Activated CD4-positive, CD25-positive, alpha-beta regulatory T cell treated with anti-CD3 and anti-CD28 coated beads, Interleukin-2, amount 50 U/mL, for 24 hours (primary cell): ENCODE data around the gene KASH5.

Source experiments
- ATAC-seq, 2 donors: fragments of 150-1000 bp; cut with Tn5 transposase; one replicate each; pipeline ENCODE4 v1.10.0; 2021; ENCODE audit warnings: mild to moderate bottlenecking in 1 of 2, moderate library complexity in 1 of 2

Gene KASH5

DNA sequence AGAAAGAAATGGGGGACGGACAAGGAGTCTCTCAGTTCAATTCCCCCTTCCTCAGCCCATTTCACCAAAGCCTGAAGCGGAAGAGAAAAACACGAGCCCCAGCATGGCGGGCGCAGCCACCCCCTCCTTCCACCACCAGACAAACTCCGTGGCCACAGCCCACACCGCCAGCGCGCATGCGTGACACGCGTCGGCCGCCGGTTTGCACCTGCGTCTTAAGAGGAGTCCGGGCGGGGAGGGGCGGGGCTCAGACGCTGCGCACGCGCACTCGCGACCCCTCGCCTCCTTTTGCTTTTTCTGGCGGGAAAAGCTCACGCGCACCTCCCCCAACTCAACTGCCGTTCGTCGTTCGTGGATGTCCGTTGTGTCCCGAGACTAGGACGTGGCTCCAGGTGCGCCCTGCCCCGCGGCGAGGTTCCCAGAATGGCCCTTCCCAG, at the start of gene KASH5:
TSS of gene KASH5 (plus strand) at position 314 of the 437 bp plus-strand sequence. CDS start 2,635 bp downstream, outside the sequence.
- peak; percentile 54 to 55 for ATAC-seq

GRCh38 chr19:49338691-49339300, 49.3 kb upstream of the KASH5 start:
- no peak for ATAC-seq

- no peak for ATAC-seq
Measured at GRCh38 chr19:49339301-49340068, 48.6 kb upstream of the KASH5 start.

DNA sequence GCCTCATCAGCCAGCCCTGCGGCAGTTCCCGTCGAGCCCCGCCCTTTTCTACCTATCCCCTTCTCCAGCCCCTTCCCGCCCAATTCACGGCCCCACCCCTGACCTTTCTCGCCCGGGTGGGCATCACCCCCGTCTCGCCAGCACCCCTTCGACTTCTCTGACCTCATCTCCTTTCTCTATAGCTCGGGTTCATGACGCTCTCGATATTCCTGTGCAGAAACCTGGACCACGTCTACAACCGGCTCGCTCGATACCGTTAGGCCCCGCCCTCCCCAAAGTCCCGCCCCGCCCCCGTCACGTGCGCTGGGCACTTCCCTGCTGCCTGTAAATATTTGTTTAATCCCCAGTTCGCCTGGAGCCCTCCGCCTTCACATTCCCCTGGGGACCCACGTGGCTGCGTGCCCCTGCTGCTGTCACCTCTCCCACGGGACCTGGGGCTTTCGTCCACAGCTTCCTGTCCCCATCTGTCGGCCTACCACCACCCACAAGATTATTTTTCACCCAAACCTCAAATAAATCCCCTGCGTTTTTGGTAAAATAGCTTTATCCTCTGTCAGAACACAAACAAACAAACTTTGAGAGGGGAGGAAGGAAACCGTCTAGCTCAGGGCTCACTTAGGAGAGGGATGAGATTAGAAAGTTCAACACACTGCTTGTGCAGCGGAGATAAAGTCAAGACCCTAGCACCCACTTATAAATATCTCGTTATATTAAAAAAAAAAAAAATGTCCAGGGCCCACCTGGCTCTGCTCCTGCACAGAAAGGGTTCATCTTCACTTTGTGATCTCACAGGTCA, 47.8 kb upstream of the KASH5 start:
- ATAC-seq: no peak

- ATAC-seq: no peak
Measured at GRCh38 chr19:49340865-49341718, 47.0 kb upstream of the KASH5 start.

GRCh38 chr19:49342291-49342721, 45.7 kb upstream of the KASH5 start:
- ATAC-seq: no peak

DNA sequence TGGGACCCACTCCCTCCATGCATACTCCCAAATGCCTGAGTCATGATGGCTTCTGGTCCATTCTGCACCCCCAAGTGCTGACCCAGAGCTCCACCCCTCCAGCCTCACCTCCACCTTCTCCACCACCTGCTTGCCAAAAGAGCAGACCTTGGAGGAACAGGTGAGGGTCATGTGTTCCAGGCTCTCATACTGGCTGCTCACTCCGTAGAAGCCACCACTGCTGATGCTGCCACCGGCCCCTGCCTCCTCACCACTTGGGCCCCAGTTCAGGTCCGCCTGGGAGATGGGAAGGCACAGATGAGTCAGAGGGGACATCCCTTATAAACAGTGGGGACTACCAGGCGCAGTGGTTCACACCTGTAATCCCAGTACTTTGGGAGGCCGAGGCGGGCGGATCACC, 44.9 kb upstream of the KASH5 start:
- no peak for ATAC-seq

DNA sequence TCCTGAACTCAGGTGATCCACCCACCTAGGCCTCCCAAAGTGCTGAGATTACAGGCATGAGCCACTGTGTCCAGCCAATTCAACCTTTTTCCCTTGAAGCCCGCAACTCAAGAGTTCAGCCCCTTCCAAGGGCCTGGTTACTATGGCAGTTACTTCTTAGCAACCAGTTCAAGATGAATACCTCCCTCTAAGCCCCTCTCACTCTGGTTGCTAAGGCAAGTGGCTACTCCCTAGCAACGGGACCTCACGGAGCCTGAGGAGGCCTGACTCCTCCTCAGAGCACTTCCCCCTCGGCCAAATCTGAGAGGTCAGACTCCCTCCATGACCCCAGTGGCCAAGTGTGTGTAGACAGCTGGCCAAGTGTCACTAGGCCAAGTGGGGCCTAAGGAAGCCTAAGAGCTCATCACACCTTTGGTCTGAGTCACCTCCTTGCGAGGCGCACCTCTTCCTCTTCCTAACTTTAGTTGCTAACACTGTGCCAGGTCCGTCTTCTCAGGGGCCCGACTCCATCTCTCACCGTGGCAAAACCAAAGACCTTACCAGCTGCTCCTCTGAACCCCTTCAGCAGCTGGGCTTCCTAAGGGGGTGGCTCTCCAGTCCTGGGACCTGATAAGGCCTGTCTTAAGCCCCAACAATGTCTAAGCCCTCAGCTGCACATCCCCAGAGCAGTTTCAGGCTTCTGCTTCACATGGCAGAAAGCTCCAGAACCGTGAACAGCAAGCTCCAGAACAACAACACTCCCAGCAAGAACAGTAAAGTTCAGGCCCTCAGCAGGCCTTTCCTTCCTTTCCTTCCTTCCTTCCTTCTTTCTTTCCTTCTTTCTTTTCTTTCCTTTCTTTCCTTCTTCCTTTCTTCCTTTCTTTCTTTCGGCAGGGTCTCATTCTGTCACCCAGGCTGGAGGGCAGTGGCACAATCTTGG, 43.3 kb upstream of the KASH5 start:
- ATAC-seq: no peak

DNA sequence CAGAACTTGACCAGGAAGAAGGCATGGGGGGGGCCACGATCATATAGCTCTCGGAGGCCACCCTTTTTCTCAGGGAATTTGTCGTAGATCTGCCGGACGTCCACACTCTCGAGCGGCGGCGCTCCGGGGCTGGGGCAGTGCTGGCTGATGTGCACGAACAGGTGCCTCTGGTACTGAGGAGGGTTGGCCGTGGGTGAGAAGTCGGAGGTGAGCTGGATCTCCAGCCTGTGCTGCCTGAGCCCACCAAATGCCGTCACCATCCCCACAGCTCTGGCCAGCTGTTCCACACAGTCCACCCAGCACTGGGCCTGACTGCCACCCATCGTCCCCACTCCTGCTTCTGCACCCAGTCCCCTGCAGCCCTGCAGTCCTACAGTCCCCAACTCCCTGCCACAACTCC, 40.9 kb upstream of the KASH5 start:
- ATAC-seq: no peak

DNA sequence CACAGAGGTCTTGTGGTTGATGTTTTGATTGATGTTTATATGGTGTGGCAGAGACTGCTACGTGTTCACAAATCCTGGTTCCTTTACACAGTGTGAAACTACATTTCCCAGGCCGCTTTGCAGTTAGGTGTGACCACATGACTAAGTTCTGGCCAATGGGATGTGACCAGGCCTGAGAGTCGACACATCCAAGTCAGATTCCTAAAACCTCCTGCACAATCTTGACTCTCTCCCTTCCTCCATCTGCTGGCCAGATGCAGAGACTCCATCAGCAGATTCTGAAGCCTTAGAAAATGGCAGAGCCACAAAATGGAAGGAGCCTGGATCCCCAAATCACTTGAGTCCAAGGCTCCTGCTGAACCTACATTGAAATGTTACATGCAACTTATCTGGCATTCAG, 40.2 kb upstream of the KASH5 start:
- peak in 1 of 2 donors; percentile 49 for ATAC-seq

DNA sequence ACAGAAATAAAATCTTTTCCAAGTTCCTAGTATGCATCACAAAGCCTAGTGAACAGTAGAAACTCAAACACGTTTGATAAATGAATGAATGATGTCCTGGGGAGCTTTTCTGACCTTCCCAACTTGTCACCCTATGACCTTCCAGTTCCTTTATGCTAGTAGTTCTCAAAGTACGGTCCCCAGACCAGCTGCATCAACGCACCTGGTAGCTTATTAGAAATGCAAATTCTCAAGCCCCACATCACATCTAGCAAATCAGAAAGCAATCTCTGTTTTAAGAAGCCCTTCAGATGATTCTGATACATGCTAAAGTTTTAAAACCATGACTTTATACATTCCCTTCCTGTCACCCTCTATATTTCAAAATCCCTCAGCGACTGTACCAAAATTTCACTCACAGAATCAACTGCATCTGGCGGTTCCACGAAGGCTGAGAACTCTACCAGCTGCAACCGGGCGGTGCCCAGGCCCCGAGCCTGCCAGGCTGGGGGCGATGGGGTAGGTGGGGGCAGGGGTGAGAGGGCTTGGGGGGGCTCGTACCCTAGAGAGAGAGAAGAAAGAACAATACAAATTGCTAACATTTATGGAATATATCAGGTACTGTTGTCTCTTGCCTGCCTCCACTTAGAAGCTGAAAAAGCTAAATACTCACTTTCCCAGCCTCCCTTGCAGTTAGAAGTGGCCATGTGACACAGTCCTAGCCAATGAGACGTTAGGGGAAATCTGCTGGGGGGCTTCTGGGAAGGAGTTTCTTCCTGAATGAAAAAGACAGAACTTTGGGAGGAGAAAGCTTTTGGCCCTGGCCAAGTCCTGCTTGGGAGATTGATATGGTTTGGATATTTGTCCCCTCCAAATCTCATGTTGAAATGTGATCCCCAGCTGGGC, 39.5 kb upstream of the KASH5 start:
- ATAC-seq: no peak

DNA sequence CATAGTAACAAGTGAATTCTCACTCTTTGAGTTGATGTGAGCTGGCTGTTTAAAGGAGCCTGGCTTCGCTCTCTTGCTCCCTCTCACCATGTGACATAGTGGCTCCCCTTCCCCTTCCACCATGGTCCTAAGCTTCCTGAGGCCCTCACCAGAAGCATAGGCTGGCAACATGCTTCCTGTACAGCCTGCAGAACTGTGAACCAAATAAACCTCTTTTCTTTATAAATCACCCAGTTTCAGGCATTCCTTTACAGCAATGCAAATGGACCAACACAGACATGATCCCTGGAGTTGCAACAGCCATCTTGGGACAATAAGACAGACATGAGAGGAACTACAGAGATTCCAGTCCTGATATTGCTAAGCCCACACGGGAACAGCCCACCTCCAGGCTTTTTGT, 38.5 kb upstream of the KASH5 start:
- ATAC-seq: no peak

DNA sequence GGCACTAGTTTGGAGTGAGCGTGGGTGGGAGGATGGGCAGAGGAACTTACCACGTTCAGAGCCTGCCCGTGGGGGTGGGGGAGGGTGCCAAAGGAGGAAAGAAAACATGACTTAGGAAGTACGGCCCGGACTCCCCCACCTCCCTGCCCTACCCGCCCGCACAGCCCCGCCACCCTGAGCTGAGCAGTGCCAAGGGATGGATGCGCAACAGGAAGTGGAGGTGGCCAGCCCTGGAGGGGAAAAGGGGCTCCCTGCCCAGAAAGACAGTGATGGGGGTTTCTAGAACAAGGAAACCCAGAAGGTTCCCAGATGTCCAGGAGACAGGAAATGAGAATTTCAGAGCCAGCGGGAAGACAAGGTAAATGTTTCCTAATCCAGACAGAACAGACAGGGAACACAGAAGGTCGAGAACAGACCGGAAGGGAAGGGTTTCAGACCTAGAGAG, 32.1 kb upstream of the KASH5 start:
- ATAC-seq: no peak

GRCh38 chr19:49356382-49356781, 31.7 kb upstream of the KASH5 start:
- no peak for ATAC-seq

- ATAC-seq: no peak
Measured at GRCh38 chr19:49357186-49357585, 30.9 kb upstream of the KASH5 start.

DNA sequence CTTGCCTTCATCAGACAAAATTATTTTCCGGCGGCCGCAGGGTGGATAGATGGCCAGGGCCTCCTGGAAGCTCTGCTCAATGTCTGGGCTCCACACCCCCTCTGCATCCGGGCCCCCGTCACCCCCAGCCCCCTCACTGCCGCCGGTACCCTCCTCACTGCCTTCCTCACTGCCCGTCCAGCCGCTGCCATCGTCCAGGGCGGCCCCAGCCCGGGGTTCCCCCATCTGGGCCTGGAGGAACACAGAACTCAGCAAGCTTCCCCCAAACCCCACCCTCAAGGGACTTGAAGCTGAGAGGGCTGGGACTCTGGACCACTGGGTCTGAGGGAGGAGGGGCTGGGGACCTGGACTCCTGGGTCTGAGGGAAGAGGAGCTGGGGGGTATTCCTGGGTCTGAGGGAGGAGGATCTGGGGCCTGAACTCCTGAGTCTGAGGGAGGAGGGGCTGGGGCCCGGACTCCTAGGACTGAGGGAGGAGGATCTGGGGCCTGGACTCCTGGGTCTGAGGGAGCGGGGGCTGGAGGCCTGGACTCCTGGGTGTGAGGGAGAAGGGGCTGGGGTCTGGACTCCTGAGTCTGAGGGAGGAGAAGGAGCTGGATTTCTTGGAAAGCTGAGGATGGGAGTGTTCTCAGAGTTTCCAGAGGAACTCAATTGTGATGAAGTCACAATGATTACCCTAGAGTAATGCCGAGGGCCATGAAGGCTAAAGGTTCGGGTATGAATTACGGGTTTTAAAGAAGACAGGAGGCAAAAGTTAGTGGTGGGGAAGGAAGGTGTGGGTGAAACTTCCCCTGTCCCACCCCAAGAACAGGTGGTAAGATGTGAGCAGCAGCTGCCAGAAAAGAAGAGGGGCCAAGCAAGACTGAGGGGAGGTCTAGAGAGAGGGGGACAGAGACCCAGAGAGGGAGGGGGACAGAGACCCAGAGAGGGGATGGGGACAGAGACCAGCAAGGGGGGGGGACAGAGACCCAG, 27.9 kb upstream of the KASH5 start:
- no peak for ATAC-seq

GRCh38 chr19:49361438-49362047, 26.5 kb upstream of the KASH5 start:
- ATAC-seq: no peak
